ENCODE data around the gene TMEM141.

- TF ChIP-seq CTCF (IDR thresholded peaks at IDR 0.05) (no peak), ZFX (IDR thresholded peaks at IDR 0.05; ENCODE audit: borderline replicate concordance) (no peak)
Observed at GRCh38 chr9:136746155-136746490, 45.0 kb upstream of the TMEM141 start.
